SU-DHL-6 (cell line): ENCODE data around the gene SLC39A11.
"Not testable (repeated sequence)": the region's sequence is repeated elsewhere in the genome, so short reads cannot be mapped to it uniquely, and the experiment has no call there.

ENCODE experiments used
- CTCF ChIP-seq: fragments of 200-600 bp; sonication (generic); IDR thresholded peaks from one replicate; pipeline ENCODE4 v1.5.1; 2017; ENCODE audit warnings: antibody characterized with exemption, mild to moderate bottlenecking, low read length, moderate library complexity; ENCODE audit not compliant: insufficient read depth, poor library complexity, severe bottlenecking
- EZH2phosphoT487 ChIP-seq: fragments of 200-600 bp; sonication (generic), shearing (Covaris generic); conservative IDR thresholded peaks from 2 replicates; pipeline ENCODE4 v1.6.1; 2018; ENCODE audit warnings: mild to moderate bottlenecking, antibody characterized with exemption, low read length, moderate library complexity, mixed read lengths

- not testable (repeated sequence) for TF ChIP-seq CTCF, EZH2phosphoT487
These were observed 310.1 kb downstream of the SLC39A11 start for GRCh38 chr17:72782437-72782836.
